SK-N-SH (cell line): ENCODE measurements around the gene PYGO2. TPM values are rescaled to one million over a fixed set of nuclear protein-coding genes. Genes with fewer than 3 reads are reported as not detected.

Experiments
- polyA plus RNA-seq, 3 experiments: library from polyadenylated mRNA; depleted of rRNA; stranded (reverse); fragments of >200 nt; gene quantifications; 2 replicates each; pipeline ENCODE4 v1.2.3, GENCODE V29; 2012
- small RNA-seq, 7 experiments: library from RNA; depleted of rRNA; stranded (forward); fragments of <200 nt; gene quantifications; one replicate each; pipeline ENCODE3, GENCODE V24; 2012

The PYGO2 gene
- polyA plus RNA-seq, 1 of the 3 experiments (the other 2 are of a cell fraction) = 23.3 TPM

Small RNA genes lying within 50 kb of the gene (small RNA-seq; reads per million reads assigned to genes)
- gene MIR4258 (0 to 1.1 (median 0) reads per million in 7 experiments), gene RF00017 (0 reads per million in 7 experiments)

Other genes with a start within 250 kb of the PYGO2 start
- gene KCNN3, start 91.5 kb downstream of the PYGO2 start, polyA plus RNA-seq (2012; rRNA removed) = 0.10 and 0.16 TPM in 2 replicates
- 50.7 and 59.6 TPM in 2 replicates for gene PMVK, start 25.1 kb downstream of the PYGO2 start, polyA plus RNA-seq (2012; rRNA removed)
- gene PBXIP1, start 5.7 kb downstream of the PYGO2 start, polyA plus RNA-seq (2012; rRNA removed) = 55.9 and 64.3 TPM in 2 replicates
- gene SHC1, start 9.0 kb upstream of the PYGO2 start, polyA plus RNA-seq (2012; rRNA removed) = 338 and 395 TPM in 2 replicates
- 256 and 308 TPM in 2 replicates for gene CKS1B, start 12.9 kb upstream of the PYGO2 start, polyA plus RNA-seq (2012; rRNA removed)
- 50.8 and 56.2 TPM in 2 replicates for gene FLAD1, start 21.6 kb upstream of the PYGO2 start, polyA plus RNA-seq (2012; rRNA removed)
- 0.26 TPM in 1 of 2 replicates, not detected in the other for gene LENEP, start 31.8 kb upstream of the PYGO2 start, polyA plus RNA-seq (2012; rRNA removed)
- 15.7 and 22.1 TPM in 2 replicates for gene ZBTB7B, start 41.0 kb upstream of the PYGO2 start, polyA plus RNA-seq (2012; rRNA removed)
- gene DCST2, start 72.0 kb upstream of the PYGO2 start, polyA plus RNA-seq (2012; rRNA removed) = 0.76 and 1.1 TPM in 2 replicates
- gene DCST1, start 72.0 kb upstream of the PYGO2 start, polyA plus RNA-seq (2012; rRNA removed) = not detected in 2 replicates
- 60.1 and 64.1 TPM in 2 replicates for gene ADAM15, start 89.5 kb upstream of the PYGO2 start, polyA plus RNA-seq (2012; rRNA removed)
- 15.9 and 17.7 TPM in 2 replicates for gene EFNA4, start 102.0 kb upstream of the PYGO2 start, polyA plus RNA-seq (2012; rRNA removed)
- 5.5 and 6.0 TPM in 2 replicates for gene EFNA3, start 117.1 kb upstream of the PYGO2 start, polyA plus RNA-seq (2012; rRNA removed)
- gene EFNA1, start 166.1 kb upstream of the PYGO2 start, polyA plus RNA-seq (2012; rRNA removed) = 14.4 and 15.3 TPM in 2 replicates
- 58.4 and 71.1 TPM in 2 replicates for gene SLC50A1, start 174.1 kb upstream of the PYGO2 start, polyA plus RNA-seq (2012; rRNA removed)
- gene DPM3, start 178.7 kb upstream of the PYGO2 start, polyA plus RNA-seq (2012; rRNA removed) = 307 and 317 TPM in 2 replicates
- 203 and 238 TPM in 2 replicates for gene KRTCAP2, start 211.5 kb upstream of the PYGO2 start, polyA plus RNA-seq (2012; rRNA removed)
- 12.3 and 12.7 TPM in 2 replicates for gene TRIM46, start 212.1 kb upstream of the PYGO2 start, polyA plus RNA-seq (2012; rRNA removed)
- gene THBS3, start 246.1 kb upstream of the PYGO2 start, polyA plus RNA-seq (2012; rRNA removed) = 124 and 162 TPM in 2 replicates
- gene MTX1, start 246.9 kb upstream of the PYGO2 start, polyA plus RNA-seq (2012; rRNA removed) = 79.1 TPM in 2 replicates